IPS-18a (cell line): ENCODE measurements around the gene RFTN1.

Experiments used
- H3K27ac ChIP-seq: one replicate; pipeline ENCODE4 v1.5.1; 2013; ENCODE audit warnings: low read length
- H3K27me3 ChIP-seq: one replicate; pipeline ENCODE4 v1.6.1; 2013; ENCODE audit warnings: mild to moderate bottlenecking, low read length; ENCODE audit not compliant: control insufficient read depth, insufficient read depth
- H3K36me3 ChIP-seq: one replicate; pipeline ENCODE4 v1.6.1; 2013; ENCODE audit warnings: low read depth, low read length; ENCODE audit not compliant: control insufficient read depth
- H3K4me1 ChIP-seq: one replicate; pipeline ENCODE4 v1.6.1; 2013; ENCODE audit warnings: low read depth, low read length; ENCODE audit not compliant: control insufficient read depth
- H3K4me3 ChIP-seq: one replicate; pipeline ENCODE4 v1.5.1; 2013; ENCODE audit warnings: low read length
- H3K9ac ChIP-seq: one replicate; pipeline ENCODE4 v1.6.1; 2013; ENCODE audit warnings: mild to moderate bottlenecking, low read length, moderate library complexity
- H3K9me3 ChIP-seq: one replicate; pipeline ENCODE4 v1.6.1; 2013; ENCODE audit warnings: low read depth, low read length; ENCODE audit not compliant: control insufficient read depth

The RFTN1 gene

GRCh38 chr3:16300307-16300706 lies 213.2 kb downstream of the RFTN1 start:
- no peak overlapping the region for H3K9ac ChIP-seq
- peaks cover 28% of the 10 kb centered on the region for H3K36me3 ChIP-seq
- peak overlapping the region; percentile 22 for H3K27ac ChIP-seq
- H3K27me3 ChIP-seq, result no peaks in the 10 kb centered on the region
- H3K9me3 ChIP-seq, result no peaks in the 10 kb centered on the region
- H3K4me1 ChIP-seq, result peaks cover 34% of the 10 kb centered on the region
- H3K4me3 ChIP-seq, result no peak overlapping the region

- Histone ChIP-seq H3K36me3 (peaks cover 24% of the 10 kb centered on the region), H3K27ac (no peak overlapping the region), H3K9me3 (no peaks in the 10 kb centered on the region), H3K4me3 (no peak overlapping the region), H3K27me3 (no peaks in the 10 kb centered on the region), H3K4me1 (peaks cover 34% of the 10 kb centered on the region), H3K9ac (no peak overlapping the region)
Observed at GRCh38 chr3:16299746-16300145, 213.8 kb downstream of the RFTN1 start.

GRCh38 chr3:16298891-16299290 lies 214.6 kb downstream of the RFTN1 start:
- no peak overlapping the region for H3K4me3 ChIP-seq
- H3K4me1 ChIP-seq, result peaks cover 34% of the 10 kb centered on the region
- peaks cover 19% of the 10 kb centered on the region for H3K36me3 ChIP-seq
- no peaks in the 10 kb centered on the region for H3K27me3 ChIP-seq
- H3K9me3 ChIP-seq, result no peaks in the 10 kb centered on the region
- no peak overlapping the region for H3K9ac ChIP-seq
- H3K27ac ChIP-seq, result no peak overlapping the region

- peaks cover 31% of the 10 kb centered on the region for H3K4me1 ChIP-seq
- no peak overlapping the region for H3K27ac ChIP-seq
- no peak overlapping the region for H3K9ac ChIP-seq
- no peak overlapping the region for H3K4me3 ChIP-seq
- no peaks in the 10 kb centered on the region for H3K27me3 ChIP-seq
- peaks cover 19% of the 10 kb centered on the region for H3K36me3 ChIP-seq
- no peaks in the 10 kb centered on the region for H3K9me3 ChIP-seq
Observed at GRCh38 chr3:16297997-16298885, 215.3 kb downstream of the RFTN1 start.

- H3K27me3 ChIP-seq, result no peaks in the 10 kb centered on the region
- peaks cover 2% of the 10 kb centered on the region for H3K4me1 ChIP-seq
- H3K9ac ChIP-seq, result no peak overlapping the region
- H3K36me3 ChIP-seq, result peaks cover 24% of the 10 kb centered on the region
- no peak overlapping the region for H3K27ac ChIP-seq
- H3K9me3 ChIP-seq, result no peaks in the 10 kb centered on the region
- no peak overlapping the region for H3K4me3 ChIP-seq
Observed at GRCh38 chr3:16295298-16295890, 218.1 kb downstream of the RFTN1 start.

- Histone ChIP-seq H3K9ac (no peak overlapping the region), H3K36me3 (peaks cover 24% of the 10 kb centered on the region), H3K4me1 (no peaks in the 10 kb centered on the region)
Observed at GRCh38 chr3:16294844-16295243, 218.7 kb downstream of the RFTN1 start.

GRCh38 chr3:16290827-16291196 lies 222.7 kb downstream of the RFTN1 start:
- Histone ChIP-seq H3K27ac (no peak overlapping the region), H3K4me3 (no peak overlapping the region), H3K36me3 (peaks cover 22% of the 10 kb centered on the region), H3K9ac (no peak overlapping the region), H3K9me3 (no peaks in the 10 kb centered on the region), H3K4me1 (no peaks in the 10 kb centered on the region), H3K27me3 (no peaks in the 10 kb centered on the region)

More at GRCh38 chr3:16294844-16295243, 218.7 kb downstream of the RFTN1 start:
- H3K9me3 ChIP-seq, result no peaks in the 10 kb centered on the region
- H3K4me3 ChIP-seq, result no peak overlapping the region
- no peak overlapping the region for H3K27ac ChIP-seq
- no peaks in the 10 kb centered on the region for H3K27me3 ChIP-seq

- Histone ChIP-seq H3K36me3 (peaks cover 16% of the 10 kb centered on the region), H3K9ac (no peak overlapping the region), H3K9me3 (no peaks in the 10 kb centered on the region), H3K27me3 (no peaks in the 10 kb centered on the region), H3K4me1 (no peaks in the 10 kb centered on the region), H3K4me3 (no peak overlapping the region), H3K27ac (no peak overlapping the region)
Observed at GRCh38 chr3:16290007-16290826, 223.3 kb downstream of the RFTN1 start.

- no peaks in the 10 kb centered on the region for H3K4me1 ChIP-seq
- no peak overlapping the region for H3K9ac ChIP-seq
- H3K4me3 ChIP-seq, result no peak overlapping the region
- no peaks in the 10 kb centered on the region for H3K9me3 ChIP-seq
- H3K27ac ChIP-seq, result no peak overlapping the region
- peaks cover 16% of the 10 kb centered on the region for H3K36me3 ChIP-seq
- no peaks in the 10 kb centered on the region for H3K27me3 ChIP-seq
Observed at GRCh38 chr3:16289144-16289889, 224.2 kb downstream of the RFTN1 start.

GRCh38 chr3:16288664-16289063 lies 224.8 kb downstream of the RFTN1 start:
- H3K36me3 ChIP-seq, result peaks cover 19% of the 10 kb centered on the region
- H3K9me3 ChIP-seq, result no peaks in the 10 kb centered on the region
- H3K27ac ChIP-seq, result no peak overlapping the region
- no peaks in the 10 kb centered on the region for H3K4me1 ChIP-seq
- no peak overlapping the region for H3K9ac ChIP-seq
- H3K4me3 ChIP-seq, result no peak overlapping the region
- no peaks in the 10 kb centered on the region for H3K27me3 ChIP-seq
